GM12878 (cell line): Measurements from ENCODE around the gene HSD17B2. TPM values are rescaled to one million over a fixed set of nuclear protein-coding genes. Genes with fewer than 3 reads are reported as not detected.

Source experiments
- ATAC-seq: fragments of 200-7000 bp; cut with Tn5 transposase; 3 replicates; pipeline ENCODE4 v1.9.1; 2020; ENCODE audit warnings: mild to moderate bottlenecking, moderate library complexity
- BruUV-seq: library from RNA; stranded (reverse); fragments of 400-500 nt; replicated peaks from 2 replicates; lab custom pipeline; 2021; lab: Mats Ljungman, UMichigan
- CTCF ChIA-PET: fragments of 300-600 bp; sonication (Branson Sonifier 250); formaldehyde crosslinking; extraction: SDS; loops from one replicate; lab custom pipeline; 2021; ENCODE audit warnings: inconsistent platforms; lab: Yijun Ruan, JAX
- POLR2A ChIA-PET: fragments of 350-600 bp; formaldehyde crosslinking; extraction: SDS; loops from one replicate; lab custom pipeline; 2021; ENCODE audit warnings: inconsistent platforms; lab: Charles Lee
- RAD21 ChIA-PET: fragments of 300-600 bp; sonication (Branson Sonifier 250); formaldehyde crosslinking; loops from one replicate; lab custom pipeline; 2023; ENCODE audit warnings: antibody characterized with exemption; ENCODE audit not compliant: unreplicated experiment; lab: Charles Lee
- SMC1A ChIA-PET: fragments of 300-600 bp; sonication (Branson Sonifier 250); formaldehyde crosslinking; loops from one replicate; lab custom pipeline; 2023; ENCODE audit not compliant: unreplicated experiment, uncharacterized antibody; lab: Charles Lee
- DNase-seq: peaks from one replicate; pipeline ENCODE4 v3.0.0-alpha.2; 2011; ENCODE audit warnings: low read depth, low spot score
- FAIRE-seq: peaks from 3 replicates; lab custom pipeline; 2011; peaks lifted over from hg19 to GRCh38; lab: Jason Lieb, UNC
- H2AFZ ChIP-seq: 2 replicates; pipeline ENCODE4 v1.6.0; 2011; ENCODE audit warnings: low read depth, low read length, control low read depth; ENCODE audit not compliant: control insufficient read depth
- H3K27ac ChIP-seq: 2 replicates; pipeline ENCODE4 v1.5.1; 2011; ENCODE audit warnings: control low read depth; ENCODE audit not compliant: control insufficient read depth, insufficient read depth
- H3K27me3 ChIP-seq, 2 experiments: replicated peaks in 1 of 2; 2 replicates each; pipeline versions ENCODE4 v1.6.0 to v1.6.1; 2011; ENCODE audit warnings: low read length in 1 of 2; ENCODE audit not compliant: control insufficient read depth in 2 of 2, insufficient read depth in 2 of 2
- H3K36me3 ChIP-seq, 2 experiments: 2 replicates each; pipeline ENCODE4 v1.5.1; 2011; ENCODE audit warnings: low read length in 1 of 2; ENCODE audit not compliant: control insufficient read depth in 2 of 2, insufficient read depth in 2 of 2
- H3K4me1 ChIP-seq: 2 replicates; pipeline ENCODE4 v1.6.1; 2011; ENCODE audit warnings: mild to moderate bottlenecking, low read length, moderate library complexity, mixed read lengths; ENCODE audit not compliant: control insufficient read depth, insufficient read depth
- H3K4me2 ChIP-seq: 2 replicates; pipeline ENCODE4 v1.6.0; 2011; ENCODE audit warnings: control low read depth; ENCODE audit not compliant: control insufficient read depth, insufficient read depth
- H3K4me3 ChIP-seq: fragments of 200-600 bp; sonication (generic); 2 replicates; pipeline ENCODE4 v1.5.1; 2016
- H3K79me2 ChIP-seq: 2 replicates; pipeline ENCODE4 v1.6.0; 2011; ENCODE audit warnings: low read length; ENCODE audit not compliant: control insufficient read depth, insufficient read depth
- H3K9ac ChIP-seq: 2 replicates; pipeline ENCODE4 v1.8.0; 2011; ENCODE audit warnings: low read length, control low read depth, mixed read lengths; ENCODE audit not compliant: control insufficient read depth, insufficient read depth
- H3K9me3 ChIP-seq: replicated peaks from 3 replicates; pipeline ENCODE4 v1.5.1; 2011; ENCODE audit warnings: mild to moderate bottlenecking, low read length; ENCODE audit not compliant: control insufficient read depth, insufficient read depth
- H4K20me1 ChIP-seq: 2 replicates; pipeline ENCODE4 v1.6.0; 2011; ENCODE audit not compliant: control insufficient read depth, insufficient read depth
- BACH1 ChIP-seq: fragments of 450-650 bp; IDR thresholded peaks from 2 replicates; pipeline ENCODE4 v1.6.1; 2017; ENCODE audit warnings: mild to moderate bottlenecking, borderline replicate concordance
- CHD1 ChIP-seq: IDR thresholded peaks from 2 replicates; pipeline ENCODE4 v1.6.1; 2012; ENCODE audit warnings: low read depth, low read length, improper control_type of control experiment
- CREM ChIP-seq: IDR thresholded peaks from 2 replicates; pipeline ENCODE4 v1.6.1; 2014; ENCODE audit warnings: antibody characterized with exemption, low read depth
- E2F8 ChIP-seq: fragments of 450-650 bp; IDR thresholded peaks from 2 replicates; pipeline ENCODE4 v1.6.1; 2018; ENCODE audit warnings: mild to moderate bottlenecking, low read depth, moderate library complexity; ENCODE audit not compliant: partially characterized antibody
- EP300 ChIP-seq, 2 experiments: fragments of 150-350 bp in 1 of 2; IDR thresholded peaks; 2 replicates each; pipeline ENCODE4 v1.6.1; 2011 to 2012; ENCODE audit warnings: low read depth in 2 of 2, low read length in 2 of 2, borderline replicate concordance in 1 of 2, improper control_type of control experiment in 1 of 2, inconsistent platforms in 1 of 2; ENCODE audit not compliant: control insufficient read depth in 1 of 2
- ETV6 ChIP-seq, 2 experiments: fragments of 450-650 bp in 1 of 2; IDR thresholded peaks in 1 of 2; conservative IDR thresholded peaks in 1 of 2; 2 replicates each; pipeline ENCODE4 v1.6.1; 2014; ENCODE audit warnings: antibody characterized with exemption in 1 of 2, borderline replicate concordance in 1 of 2, low read depth in 1 of 2, mild to moderate bottlenecking in 1 of 2, moderate library complexity in 1 of 2
- JUND ChIP-seq: IDR thresholded peaks from 2 replicates; pipeline ENCODE4 v1.6.1; 2012; ENCODE audit warnings: low read depth, mild to moderate bottlenecking, low read length, improper control_type of control experiment, moderate library complexity
- NR2F1 ChIP-seq: fragments of 450-650 bp; conservative IDR thresholded peaks from 2 replicates; pipeline ENCODE4 v1.6.1; 2017; ENCODE audit warnings: mild to moderate bottlenecking
- PML ChIP-seq: IDR thresholded peaks from 2 replicates; pipeline ENCODE4 v1.6.1; 2012; ENCODE audit warnings: low read length, inconsistent platforms
- RB1 ChIP-seq: fragments of 450-650 bp; formaldehyde crosslinking; IDR thresholded peaks from 2 replicates; pipeline ENCODE4 v1.6.1; 2017; ENCODE audit warnings: mild to moderate bottlenecking, borderline replicate concordance
- SIN3A ChIP-seq: IDR thresholded peaks from 2 replicates; pipeline ENCODE4 v1.6.1; 2012; ENCODE audit warnings: low read depth, low read length, improper control_type of control experiment
- STAT3 ChIP-seq: IDR thresholded peaks from 2 replicates; pipeline ENCODE4 v1.6.1; 2011; ENCODE audit warnings: low read depth, low read length, improper control_type of control experiment
- ZBTB11 ChIP-seq: fragments of 450-650 bp; formaldehyde crosslinking; IDR thresholded peaks from 2 replicates; pipeline ENCODE4 v1.5.0; 2022; ENCODE audit warnings: mild to moderate bottlenecking, missing genetic modification characterization
- WGBS: methylation state at CpG from one replicate; pipeline ENCODE4 v1.1.6; 2016; ENCODE audit warnings: low lambda C conversion rate; ENCODE audit not compliant: insufficient replicate concordance, insufficient coverage; ENCODE audit errors: missing lambda C conversion rate; 5-methylcytosine and 5-hydroxymethylcytosine counted together
- in situ Hi-C: fragments of 300-500 bp; cut with MboI; formaldehyde crosslinking; loops from 9 replicates; pipeline ENCODE4 v1.14.3; 2018; ENCODE audit warnings: mixed read lengths
- intact Hi-C: fragments of 100-400 bp; cut with micrococcal nuclease; formaldehyde crosslinking; loops from one replicate; pipeline ENCODE4 v1.14.2; 2022; ENCODE audit not compliant: unreplicated experiment
- polyA plus RNA-seq, 11 experiments: library from polyadenylated mRNA; depleted of rRNA in 4 of 11; unstranded in 6 of 11; stranded (reverse) in 5 of 11; fragments of >200 nt; fragmentation: Nextera tagmentation in 4 of 11; fragmentation: Illumina TruSeq in 1 of 11; extraction: Ambion mirVana in 4 of 11; extraction: Trizol in 1 of 11; gene quantifications; 1 replicate in 1 of 11; 2 replicates in 10 of 11; pipeline versions ENCODE4 v1.2.1 to v1.2.3, GENCODE V29; 2011 to 2016; ENCODE audit warnings: inconsistent platforms in 2 of 11, missing spikeins in 2 of 11, low read depth in 1 of 11
- total RNA-seq, 4 experiments: library from RNA; depleted of rRNA in 3 of 4; stranded (reverse); fragments of >200 nt in 3 of 4; fragmentation: Illumina TruSeq in 1 of 4; extraction: Trizol in 1 of 4; gene quantifications; 2 replicates each; pipeline versions ENCODE4 v1.2.1 to v1.2.3, GENCODE V29; 2013 to 2021

HSD17B2 gene
- total and polyA plus RNA-seq, 10 of the 15 experiments (the other 5 are each of a cell fraction or from before 2014, with no cell fraction given), result not detected

DNA sequence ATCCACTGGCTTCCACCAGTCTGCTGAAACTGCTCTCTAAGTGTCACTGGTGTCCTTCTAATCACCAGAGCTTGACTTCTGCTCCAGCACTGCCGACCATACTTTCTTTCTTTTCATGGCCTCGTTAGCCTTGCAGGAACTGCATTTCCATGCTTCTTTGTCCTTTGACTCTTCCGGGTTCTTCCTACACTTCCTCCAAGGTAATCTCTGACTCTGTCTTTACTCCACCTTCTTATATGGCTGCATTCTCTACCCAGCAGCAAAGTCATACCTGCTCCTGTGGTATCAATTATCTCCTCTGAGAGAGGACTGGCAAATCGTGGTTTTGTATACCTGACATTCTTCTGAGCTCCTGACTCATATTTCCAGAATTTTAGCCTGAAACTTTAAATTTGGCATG is 6.5 kb downstream of the HSD17B2 start (continued):
- TF ChIP-seq ZBTB11 (no peak), EP300 (IDR thresholded peaks at IDR 0.05; ENCODE audit: borderline replicate concordance in 1 of 2, control insufficient read depth in 1 of 2, low read depth in 2 of 2, low read length in 2 of 2) (no peak), CHD1 (no peak), JUND (no peak), STAT3 (no peak), ETV6 (conservative IDR thresholded peaks at IDR 0.05 in 1 of 2, IDR thresholded peaks at IDR 0.05 in 1 of 2; ENCODE audit: borderline replicate concordance in 1 of 2, low read depth in 1 of 2) (no peak)

GRCh38 chr16:82042144-82042543 is 7.1 kb downstream of the HSD17B2 start:
- no peaks in the 10 kb centered on the region for H3K36me3 ChIP-seq
- H3K4me1 ChIP-seq, result no peaks in the 10 kb centered on the region
- H3K4me2 ChIP-seq, result no peak overlapping the region
- peaks cover 0 to 1% of the 10 kb centered on the region in 2 experiments; a peak in 2 of 4 replicates for H3K27me3 ChIP-seq
- no peak overlapping the region for H2AFZ ChIP-seq
- POLR2A ChIA-PET, result no interaction called here
- FAIRE-seq, result no peak
- RAD21 ChIA-PET, result no interaction called here
- no peaks in the 10 kb centered on the region for H3K79me2 ChIP-seq
- intact Hi-C loops (no loop called here), in situ Hi-C loops (no loop called here)
- WGBS, result 40% methylated on average over 8 of the region's 8 CpGs
- no peak overlapping the region for H3K9ac ChIP-seq
- CTCF ChIA-PET, result no interaction called here
- TF ChIP-seq CREM, result no peak
- TF ChIP-seq BACH1, result no peak
- TF ChIP-seq STAT3, result no peak
- no peak for TF ChIP-seq NR2F1
- TF ChIP-seq RB1, result no peak
- TF ChIP-seq E2F8, result no peak
- no peak for TF ChIP-seq PML
- no peak for TF ChIP-seq SIN3A
- no peak for DNase-seq
- no peak overlapping the region for H3K4me3 ChIP-seq
- H3K9me3 ChIP-seq, result no peaks in the 10 kb centered on the region
- no peak for ATAC-seq
- no TSS peak for BruUV-seq
- no peak overlapping the region for H3K27ac ChIP-seq
- no peaks in the 10 kb centered on the region; the same call in 1 of the 2 replicates for H4K20me1 ChIP-seq
- SMC1A ChIA-PET, result no interaction called here
